Measurements from ENCODE around the gene PMIS2. TPM values are rescaled to one million over a fixed set of nuclear protein-coding genes. Genes with fewer than 3 reads are reported as not detected.

The PMIS2 gene
- total RNA-seq, 2 donors from 2014 or later: not detected

DNA sequence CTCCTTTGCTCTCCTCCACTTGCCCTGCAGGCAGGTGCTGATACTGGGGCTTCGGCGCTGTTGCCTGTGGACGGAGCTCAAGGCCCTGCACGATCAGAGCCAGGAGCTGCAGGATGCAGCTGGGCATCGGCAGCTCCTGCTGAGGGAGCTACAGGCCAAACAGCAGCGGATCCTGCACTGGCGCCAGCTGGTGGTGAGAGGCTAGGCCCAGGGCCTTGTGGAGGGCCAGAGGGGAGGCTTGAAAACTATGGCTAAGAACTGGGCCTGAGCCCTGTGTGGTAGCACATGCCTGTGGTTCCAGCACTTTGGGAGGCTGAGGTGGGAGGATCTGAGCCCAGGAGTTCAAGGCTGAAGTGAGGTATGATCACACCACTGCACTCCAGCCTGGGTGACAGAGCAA, 32.9 kb downstream of the PMIS2 start:
- DNase-seq (ENCODE audit: low spot score): no peak
- intact Hi-C loops (cut with DNase I): no loop called here

GRCh38 chr19:35619290-35619923, 33.4 kb downstream of the PMIS2 start:
- intact Hi-C loops (cut with DNase I): no loop called here
- DNase-seq (ENCODE audit: low spot score): no peak

DNA sequence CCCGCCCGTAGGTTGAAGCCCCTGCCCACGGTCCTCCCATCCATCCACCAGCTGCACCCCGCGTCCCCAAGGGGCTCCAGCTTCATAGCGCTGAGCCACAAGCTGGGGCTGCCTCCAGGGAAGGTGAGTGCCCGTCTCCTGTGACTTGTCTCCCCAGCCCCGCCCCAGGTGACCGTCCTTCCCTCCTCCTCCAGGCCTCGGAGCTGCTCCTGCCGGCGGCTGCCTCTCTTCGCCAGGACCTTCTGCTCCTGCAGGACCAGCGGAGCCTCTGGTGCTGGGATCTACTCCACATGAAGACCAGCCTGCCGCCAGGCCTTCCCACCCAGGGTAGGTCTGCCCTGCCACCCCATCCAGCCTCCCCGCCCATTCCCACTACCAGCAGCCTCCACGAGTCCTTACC, 34.0 kb downstream of the PMIS2 start:
- DNase-seq (ENCODE audit: low spot score): no peak
- intact Hi-C loops (cut with DNase I): no loop called here

GRCh38 chr19:35621708-35622107, 35.7 kb downstream of the PMIS2 start:
- no peak for DNase-seq (ENCODE audit: low spot score)
- intact Hi-C loops (cut with DNase I): no loop called here

- intact Hi-C loops (cut with DNase I): no loop called here
- DNase-seq (ENCODE audit: low spot score): no peak
Observed at GRCh38 chr19:35622750-35623149, 36.8 kb downstream of the PMIS2 start.

GRCh38 chr19:35623327-35624010, 37.5 kb downstream of the PMIS2 start:
- intact Hi-C loops (cut with DNase I): no loop called here
- no peak for DNase-seq (ENCODE audit: low spot score)

DNA sequence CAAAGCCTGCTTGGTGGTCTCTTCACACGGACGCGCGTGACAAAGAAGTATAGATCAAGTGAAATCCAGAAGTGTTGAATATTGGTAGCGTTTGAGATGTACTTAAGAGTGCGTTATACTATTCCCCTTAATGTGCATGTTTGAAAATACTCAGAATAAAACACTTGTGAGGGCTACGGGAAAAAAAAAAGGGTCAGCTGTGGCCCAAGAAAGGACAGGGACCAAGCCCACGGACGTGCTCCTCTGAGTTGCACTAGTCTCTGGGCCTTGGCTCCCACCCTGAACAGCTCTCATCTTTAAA, 42.2 kb downstream of the PMIS2 start:
- no peak for DNase-seq (ENCODE audit: low spot score)
- intact Hi-C loops (cut with DNase I): no loop called here

GRCh38 chr19:35628565-35629331, 42.8 kb downstream of the PMIS2 start, which contains the start of gene RBM42:
Gene RBM42 (plus strand): TSS chr19:35629036. CDS start chr19:35629154, 118 bp downstream.
- peak; percentile 98 for DNase-seq (ENCODE audit: low spot score)
- intact Hi-C loops (cut with DNase I): no loop called here

- intact Hi-C loops (cut with DNase I): no loop called here
- DNase-seq (ENCODE audit: low spot score): no peak
Observed at GRCh38 chr19:35629332-35629633, 43.3 kb downstream of the PMIS2 start.

GRCh38 chr19:35633727-35634440, 47.9 kb downstream of the PMIS2 start:
- intact Hi-C loops (cut with DNase I): no loop called here
- DNase-seq (ENCODE audit: low spot score): no peak

GRCh38 chr19:35636651-35637050, 50.7 kb downstream of the PMIS2 start:
- DNase-seq (ENCODE audit: low spot score): no peak
- intact Hi-C loops (cut with DNase I): no loop called here

Other genes starting within 250 kb of the PMIS2 start
- not detected for gene FFAR1, start 238.3 kb upstream of the PMIS2 start, total RNA-seq
- gene FFAR3, start 227.7 kb upstream of the PMIS2 start, total RNA-seq: under 1 TPM in 1 of 2 donors, not detected in 1; 0.14 TPM
- gene GPR42, start 215.1 kb upstream of the PMIS2 start, total RNA-seq: under 1 TPM in 1 of 2 donors, not detected in 1; 0.28 TPM
- 1 to 10 TPM in 1 of 2 donors, under 1 TPM in 1; 0.95 to 1.8 TPM for gene FFAR2, start 137.9 kb upstream of the PMIS2 start, total RNA-seq
- gene KRTDAP, start 95.7 kb upstream of the PMIS2 start, total RNA-seq: not detected
- 1 to 10 TPM; 2.1 to 2.2 TPM for gene DMKN, start 72.5 kb upstream of the PMIS2 start, total RNA-seq
- gene SBSN, start 57.9 kb upstream of the PMIS2 start, total RNA-seq: not detected
- not detected for gene GAPDHS, start 52.7 kb upstream of the PMIS2 start, total RNA-seq
- 10 to 100 TPM; 52.4 to 61.1 TPM for gene TMEM147, start 40.5 kb upstream of the PMIS2 start, total RNA-seq
- gene ATP4A, start 22.5 kb upstream of the PMIS2 start, total RNA-seq: not detected
- 1 to 10 TPM; 7.9 to 8.3 TPM for gene HAUS5, start 26.6 kb downstream of the PMIS2 start, total RNA-seq
- gene RBM42, start 42.9 kb downstream of the PMIS2 start, total RNA-seq: 10 to 100 TPM; 61.1 to 61.3 TPM
- under 1 TPM; 0.74 to 0.81 TPM for gene ETV2, start 55.6 kb downstream of the PMIS2 start, total RNA-seq
- 100 to 1,000 TPM; 228 to 290 TPM for gene COX6B1, start 62.1 kb downstream of the PMIS2 start, total RNA-seq
- gene UPK1A, start 80.3 kb downstream of the PMIS2 start, total RNA-seq: under 1 TPM in 1 of 2 donors, not detected in 1; 0.19 TPM
- gene ZBTB32, start 118.4 kb downstream of the PMIS2 start, total RNA-seq: not detected
- gene KMT2B, start 131.8 kb downstream of the PMIS2 start, total RNA-seq: 10 to 100 TPM; 23.1 to 23.5 TPM
- 1 to 10 TPM; 4.3 to 9.3 TPM for gene IGFLR1, start 156.3 kb downstream of the PMIS2 start, total RNA-seq
- 10 to 100 TPM; 13.8 to 18.7 TPM for gene U2AF1L4, start 159.2 kb downstream of the PMIS2 start, total RNA-seq
- 10 to 100 TPM; 33.6 to 37.3 TPM for gene PSENEN, start 159.5 kb downstream of the PMIS2 start, total RNA-seq
- 1 to 10 TPM; 8.3 to 9.4 TPM for gene LIN37, start 162.4 kb downstream of the PMIS2 start, total RNA-seq
- gene HSPB6, start 170.9 kb downstream of the PMIS2 start, total RNA-seq: 100 to 1,000 TPM; 290 to 412 TPM
- gene PROSER3, start 172.0 kb downstream of the PMIS2 start, total RNA-seq: 10 to 100 TPM; 18.4 to 19.3 TPM
- 1 to 10 TPM; 6.2 to 9.6 TPM for gene ARHGAP33, start 189.4 kb downstream of the PMIS2 start, total RNA-seq
- not detected for gene PRODH2, start 226.7 kb downstream of the PMIS2 start, total RNA-seq

Data from posterior vena cava (tissue), 2 donors.